ENCODE measurements around the gene FAM186B.
"Not testable (repeated sequence)": the region's sequence is repeated elsewhere in the genome, so short reads cannot be mapped to it uniquely, and the experiment has no call there.

The FAM186B gene, protein sequence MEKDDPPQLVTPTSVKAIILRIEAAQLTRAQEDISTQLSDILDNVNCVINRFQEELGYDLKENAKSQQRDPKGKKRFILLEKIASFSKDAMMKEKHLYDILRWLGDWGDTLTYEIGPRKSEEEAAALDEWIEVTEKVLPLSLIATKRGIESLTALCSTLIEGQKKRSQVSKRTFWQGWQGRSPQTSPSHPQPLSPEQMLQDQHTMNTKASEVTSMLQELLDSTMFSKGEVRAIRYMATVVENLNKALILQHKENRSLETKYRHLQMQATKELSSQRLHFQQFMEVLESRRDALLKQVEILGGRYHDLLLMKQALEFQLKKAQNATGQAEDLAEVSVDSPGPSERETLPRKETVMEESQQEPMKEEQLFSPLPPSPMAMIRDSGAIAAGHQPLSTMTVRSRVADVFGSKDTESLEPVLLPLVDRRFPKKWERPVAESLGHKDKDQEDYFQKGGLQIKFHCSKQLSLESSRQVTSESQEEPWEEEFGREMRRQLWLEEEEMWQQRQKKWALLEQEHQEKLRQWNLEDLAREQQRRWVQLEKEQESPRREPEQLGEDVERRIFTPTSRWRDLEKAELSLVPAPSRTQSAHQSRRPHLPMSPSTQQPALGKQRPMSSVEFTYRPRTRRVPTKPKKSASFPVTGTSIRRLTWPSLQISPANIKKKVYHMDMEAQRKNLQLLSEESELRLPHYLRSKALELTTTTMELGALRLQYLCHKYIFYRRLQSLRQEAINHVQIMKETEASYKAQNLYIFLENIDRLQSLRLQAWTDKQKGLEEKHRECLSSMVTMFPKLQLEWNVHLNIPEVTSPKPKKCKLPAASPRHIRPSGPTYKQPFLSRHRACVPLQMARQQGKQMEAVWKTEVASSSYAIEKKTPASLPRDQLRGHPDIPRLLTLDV

DNA sequence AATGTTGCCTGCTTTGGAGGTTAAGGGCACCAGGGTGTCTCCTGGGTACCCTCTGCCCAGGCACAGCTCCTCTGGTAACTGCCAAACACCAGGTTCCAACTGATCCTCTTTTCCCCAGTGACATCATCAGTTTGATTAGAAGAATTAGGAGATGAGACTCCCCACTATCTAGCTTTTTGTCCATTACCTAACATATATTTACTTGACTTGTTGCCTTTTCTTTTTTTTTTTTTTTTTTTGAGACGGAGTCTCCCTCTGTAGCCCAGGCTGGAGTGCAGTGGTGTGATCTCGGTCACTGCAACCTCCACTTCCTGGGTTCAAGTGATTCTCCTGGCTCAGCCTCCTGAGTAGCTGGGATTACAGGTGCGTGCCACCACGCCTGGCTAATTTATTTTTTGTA lies at the start of gene FAM186B:
FAM186B (minus strand) TSS at position 101 of the 400 bp plus-strand sequence. CDS start 162 bp downstream, outside the sequence.
- CTCF ChIA-PET: interaction anchor here (1.0 to 6.9 kb wide), 4 partner anchors 9 to 247 kb away, joined by 3 to 42 read pairs (median 6); no protein-coding TSS in a partner anchor
- POLR2A ChIA-PET; DNase-seq (ENCODE audit: extremely low spot score): not testable (repeated sequence)

DNA sequence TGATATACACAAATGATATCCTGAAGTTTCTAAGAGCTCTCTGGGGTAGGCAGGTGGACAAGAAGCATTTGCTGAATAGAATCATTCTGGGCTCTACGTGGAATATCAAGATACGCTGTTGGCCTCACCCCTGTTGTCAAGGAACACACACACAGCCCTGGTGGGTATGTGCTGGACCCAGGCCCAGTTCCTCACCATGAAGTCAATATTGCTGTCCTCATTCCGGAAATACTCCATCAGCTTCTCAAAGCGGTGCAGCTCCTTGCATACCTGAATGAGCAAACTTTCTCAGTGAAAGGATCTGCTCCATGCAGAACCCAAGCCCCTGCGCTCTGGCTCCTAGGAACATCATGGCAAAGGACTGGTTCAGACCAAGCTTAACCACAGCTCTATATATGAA lies 49.3 kb upstream of the FAM186B start:
- no peak for DNase-seq (ENCODE audit: extremely low spot score)
- ChIA-PET CTCF (interaction anchor here (0.8 to 17.0 kb wide), 13 partner anchors 9 to 296 kb away, joined by 3 to 350 read pairs (median 5); partner anchors contain the start of genes FMNL3 and TMBIM6), POLR2A (no interaction called here)
- TF ChIP-seq, protein P1, sequence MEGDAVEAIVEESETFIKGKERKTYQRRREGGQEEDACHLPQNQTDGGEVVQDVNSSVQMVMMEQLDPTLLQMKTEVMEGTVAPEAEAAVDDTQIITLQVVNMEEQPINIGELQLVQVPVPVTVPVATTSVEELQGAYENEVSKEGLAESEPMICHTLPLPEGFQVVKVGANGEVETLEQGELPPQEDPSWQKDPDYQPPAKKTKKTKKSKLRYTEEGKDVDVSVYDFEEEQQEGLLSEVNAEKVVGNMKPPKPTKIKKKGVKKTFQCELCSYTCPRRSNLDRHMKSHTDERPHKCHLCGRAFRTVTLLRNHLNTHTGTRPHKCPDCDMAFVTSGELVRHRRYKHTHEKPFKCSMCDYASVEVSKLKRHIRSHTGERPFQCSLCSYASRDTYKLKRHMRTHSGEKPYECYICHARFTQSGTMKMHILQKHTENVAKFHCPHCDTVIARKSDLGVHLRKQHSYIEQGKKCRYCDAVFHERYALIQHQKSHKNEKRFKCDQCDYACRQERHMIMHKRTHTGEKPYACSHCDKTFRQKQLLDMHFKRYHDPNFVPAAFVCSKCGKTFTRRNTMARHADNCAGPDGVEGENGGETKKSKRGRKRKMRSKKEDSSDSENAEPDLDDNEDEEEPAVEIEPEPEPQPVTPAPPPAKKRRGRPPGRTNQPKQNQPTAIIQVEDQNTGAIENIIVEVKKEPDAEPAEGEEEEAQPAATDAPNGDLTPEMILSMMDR (IDR thresholded peaks at IDR 0.05; ENCODE audit: control extremely low read depth, extremely low read depth, low read depth, missing control alignments): no peak

DNA sequence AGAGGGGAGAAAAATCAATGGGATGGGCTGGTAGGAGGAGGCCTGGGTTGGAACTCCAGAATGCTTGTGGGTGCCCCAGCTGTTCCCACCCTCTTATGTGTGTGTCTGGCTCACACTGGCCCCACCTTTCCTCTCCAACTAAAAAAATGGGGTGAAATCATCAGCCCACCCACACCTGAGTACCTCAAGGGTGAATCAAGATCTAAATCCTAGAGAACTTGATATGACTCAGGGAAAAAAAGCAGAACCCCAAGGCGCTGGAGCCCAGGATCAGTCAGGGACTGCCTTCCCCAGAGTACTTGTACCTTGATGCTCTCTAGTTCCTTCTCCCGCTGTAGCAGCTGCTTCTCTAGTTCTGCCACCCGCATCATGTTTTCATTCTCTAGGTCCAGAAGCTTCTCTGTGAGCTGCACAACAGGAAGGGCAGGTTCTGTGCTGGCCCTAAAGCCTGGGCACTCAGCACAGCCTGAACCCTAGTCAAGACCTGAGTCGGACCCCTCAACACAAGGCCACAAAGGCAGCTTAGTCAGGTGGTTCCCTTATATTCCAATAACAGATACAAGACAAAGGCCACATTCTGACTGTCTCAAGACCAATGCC lies 47.6 kb upstream of the FAM186B start:
- POLR2A ChIA-PET: no interaction called here
- CTCF ChIA-PET: interaction anchor here (1.8 to 17.0 kb wide), 7 partner anchors 10 to 88 kb away, joined by 5 to 350 read pairs (median 13); partner anchors contain the start of genes FMNL3 and TMBIM6
- TF ChIP-seq, protein P1 (IDR thresholded peaks at IDR 0.05; ENCODE audit: control extremely low read depth, extremely low read depth, low read depth, missing control alignments): no peak
- no peak for DNase-seq (ENCODE audit: extremely low spot score)

DNA sequence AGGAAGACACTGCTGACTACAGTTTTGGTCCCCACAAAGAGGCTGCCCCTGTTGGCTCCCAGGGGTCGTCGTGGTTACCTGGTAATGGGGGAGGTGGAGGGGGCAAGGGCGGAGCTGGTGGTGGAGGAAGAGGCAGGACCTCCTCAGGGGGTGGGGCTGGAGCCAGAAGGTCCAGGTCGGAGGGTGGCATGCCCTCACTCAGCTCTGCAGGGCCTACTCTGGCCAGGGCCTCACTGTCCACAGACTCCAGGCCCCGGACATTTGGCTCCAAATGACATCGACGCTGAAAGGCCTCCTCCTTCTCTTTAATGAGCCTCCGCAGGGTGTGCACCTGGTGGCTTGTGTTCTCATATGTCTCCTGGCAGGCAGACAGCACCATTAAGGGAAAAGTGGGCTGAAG lies 46.4 kb upstream of the FAM186B start:
- POLR2A ChIA-PET: no interaction called here
- DNase-seq (ENCODE audit: extremely low spot score): no peak
- CTCF ChIA-PET: interaction anchor here (0.8 to 17.0 kb wide), 7 partner anchors 9 to 90 kb away, joined by 3 to 350 read pairs (median 5); partner anchors contain the start of genes FMNL3, PRPF40B and TMBIM6
- TF ChIP-seq, protein P1 (IDR thresholded peaks at IDR 0.05; ENCODE audit: control extremely low read depth, extremely low read depth, low read depth, missing control alignments): no peak

DNA sequence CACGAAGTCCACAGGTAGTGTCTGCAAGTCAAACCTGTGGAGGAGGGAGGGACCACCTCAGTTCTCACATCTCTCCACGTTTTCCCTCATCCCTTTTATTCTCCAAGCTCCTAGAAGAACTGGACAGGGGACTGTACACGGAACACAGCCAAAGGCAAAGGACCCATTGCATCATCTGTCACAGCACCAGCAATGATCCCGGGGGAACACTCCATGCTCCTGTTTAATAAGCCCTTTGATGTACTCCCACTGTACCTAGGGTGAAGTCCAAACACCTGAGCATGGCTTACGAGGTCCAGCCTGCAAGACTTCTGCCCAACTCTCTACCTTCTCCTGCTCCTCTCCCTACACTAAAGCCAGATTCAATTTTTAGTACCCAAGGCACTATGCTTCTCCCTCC lies 44.5 kb upstream of the FAM186B start:
- TF ChIP-seq, protein P1 (IDR thresholded peaks at IDR 0.05; ENCODE audit: control extremely low read depth, extremely low read depth, low read depth, missing control alignments): no peak
- DNase-seq (ENCODE audit: extremely low spot score): no peak
- ChIA-PET CTCF (interaction anchor here (2.0 to 17.0 kb wide), 5 partner anchors 9 to 91 kb away, joined by 8 to 350 read pairs (median 15); partner anchors contain the start of genes FMNL3 and TMBIM6), POLR2A (no interaction called here)

DNA sequence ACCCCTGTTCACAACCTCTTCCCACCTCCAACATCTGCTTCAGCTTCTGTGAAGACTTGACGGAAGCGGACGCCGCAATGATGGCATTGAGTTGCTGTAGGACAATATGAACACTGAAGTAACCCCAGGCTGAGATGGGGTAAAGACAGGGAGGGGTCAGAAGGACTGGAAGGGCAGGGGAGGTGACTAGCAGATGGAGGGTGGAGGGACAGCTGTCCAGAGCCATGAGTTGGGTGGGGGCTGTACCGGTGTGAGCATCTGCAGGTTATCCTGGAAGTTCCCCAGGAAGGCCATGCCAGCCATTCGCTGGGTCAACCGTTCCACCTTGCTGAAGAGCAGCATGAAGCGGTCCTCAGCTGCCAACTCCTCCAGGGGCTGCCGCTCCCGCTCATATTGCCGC lies 44.0 kb upstream of the FAM186B start:
- ChIA-PET POLR2A (no interaction called here), CTCF (interaction anchor here (1.1 to 17.0 kb wide), 10 partner anchors 10 to 296 kb away, joined by 3 to 350 read pairs (median 10); partner anchors contain the start of genes FMNL3 and TMBIM6)
- DNase-seq (ENCODE audit: extremely low spot score): no peak
- TF ChIP-seq, protein P1 (IDR thresholded peaks at IDR 0.05; ENCODE audit: control extremely low read depth, extremely low read depth, low read depth, missing control alignments): no peak
